ENCODE measurements around the gene SLC26A6. TPM values are rescaled to one million over a fixed set of nuclear protein-coding genes. Genes with fewer than 3 reads are reported as not detected.

Gene SLC26A6
- total RNA-seq, 1 experiment from 2014 or later: 58.9 TPM

DNA sequence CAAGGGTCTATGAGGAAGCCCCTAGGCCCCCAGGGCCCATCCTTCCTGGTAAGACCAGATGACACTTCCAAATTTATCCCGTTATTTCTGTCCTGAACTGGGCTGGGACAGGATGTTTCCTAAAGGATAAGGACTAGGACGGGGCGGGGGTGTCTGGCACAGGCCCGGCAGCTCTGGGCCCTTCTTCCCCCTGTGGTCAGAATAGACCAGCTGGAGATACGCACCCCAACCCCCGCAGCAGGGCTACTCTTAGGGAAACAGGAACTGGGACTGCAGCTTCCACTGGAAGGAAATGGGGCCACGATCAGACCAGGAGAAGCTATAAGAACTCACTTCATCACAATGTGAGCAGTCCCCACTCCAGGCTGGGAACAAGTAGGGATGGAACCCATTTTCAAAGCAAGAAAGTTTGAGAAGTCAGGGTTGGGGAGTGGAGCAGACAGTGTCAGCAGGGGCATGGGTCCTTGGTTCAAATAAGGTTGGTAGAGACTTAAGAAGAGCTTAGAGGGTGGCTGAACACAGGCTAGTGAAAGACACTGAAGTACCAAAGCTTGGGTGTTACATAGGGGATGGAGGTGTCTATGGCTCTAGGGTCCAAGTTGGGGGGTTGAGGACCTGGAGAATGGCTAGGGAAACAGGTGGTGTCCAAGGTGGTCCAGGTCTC lies 49.4 kb upstream of the SLC26A6 start:
- Mint-ChIP-seq H3K9me3 (no peaks in the 10 kb centered on the region), H3K27ac (no peak overlapping the region; the same call in 1 of the 2 replicates), H3K4me3 (peak overlapping the region; percentile 89), H3K36me3 (peaks cover 52% of the 10 kb centered on the region), H3K27me3 (ENCODE audit: low read depth) (no peaks in the 10 kb centered on the region), H3K4me1 (peaks cover 16% of the 10 kb centered on the region)
- ChIA-PET CTCF (interaction anchor here (0.7 to 2.4 kb wide), 8 partner anchors 20 to 409 kb away, joined by 3 to 13 read pairs (median 4); partner anchors contain the start of genes IP6K2, QRICH1 and SLC26A6), POLR2A (interaction anchor here (0.9 to 1.3 kb wide), 3 partner anchors 11 to 32 kb away, joined by 3 to 8 read pairs (median 4); partner anchors contain the start of gene IP6K2)
- TF ChIP-seq SP1 (CRISPR knock-in tag; conservative IDR thresholded peaks at IDR 0.05) (no peak), IRF2 (CRISPR knock-in tag; IDR thresholded peaks at IDR 0.05; ENCODE audit: borderline replicate concordance, low read depth) (no peak), ZNF138 (CRISPR knock-in tag; conservative IDR thresholded peaks at IDR 0.05) (no peak), JAZF1 (CRISPR knock-in tag; IDR thresholded peaks at IDR 0.05) (no peak), RELA (CRISPR knock-in tag; IDR thresholded peaks at IDR 0.05; ENCODE audit: borderline replicate concordance) (no peak)
- TF ChIP-seq, protein P1, sequence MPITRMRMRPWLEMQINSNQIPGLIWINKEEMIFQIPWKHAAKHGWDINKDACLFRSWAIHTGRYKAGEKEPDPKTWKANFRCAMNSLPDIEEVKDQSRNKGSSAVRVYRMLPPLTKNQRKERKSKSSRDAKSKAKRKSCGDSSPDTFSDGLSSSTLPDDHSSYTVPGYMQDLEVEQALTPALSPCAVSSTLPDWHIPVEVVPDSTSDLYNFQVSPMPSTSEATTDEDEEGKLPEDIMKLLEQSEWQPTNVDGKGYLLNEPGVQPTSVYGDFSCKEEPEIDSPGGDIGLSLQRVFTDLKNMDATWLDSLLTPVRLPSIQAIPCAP (CRISPR knock-in tag; IDR thresholded peaks at IDR 0.05): no peak
- TF ChIP-seq, protein P2, sequence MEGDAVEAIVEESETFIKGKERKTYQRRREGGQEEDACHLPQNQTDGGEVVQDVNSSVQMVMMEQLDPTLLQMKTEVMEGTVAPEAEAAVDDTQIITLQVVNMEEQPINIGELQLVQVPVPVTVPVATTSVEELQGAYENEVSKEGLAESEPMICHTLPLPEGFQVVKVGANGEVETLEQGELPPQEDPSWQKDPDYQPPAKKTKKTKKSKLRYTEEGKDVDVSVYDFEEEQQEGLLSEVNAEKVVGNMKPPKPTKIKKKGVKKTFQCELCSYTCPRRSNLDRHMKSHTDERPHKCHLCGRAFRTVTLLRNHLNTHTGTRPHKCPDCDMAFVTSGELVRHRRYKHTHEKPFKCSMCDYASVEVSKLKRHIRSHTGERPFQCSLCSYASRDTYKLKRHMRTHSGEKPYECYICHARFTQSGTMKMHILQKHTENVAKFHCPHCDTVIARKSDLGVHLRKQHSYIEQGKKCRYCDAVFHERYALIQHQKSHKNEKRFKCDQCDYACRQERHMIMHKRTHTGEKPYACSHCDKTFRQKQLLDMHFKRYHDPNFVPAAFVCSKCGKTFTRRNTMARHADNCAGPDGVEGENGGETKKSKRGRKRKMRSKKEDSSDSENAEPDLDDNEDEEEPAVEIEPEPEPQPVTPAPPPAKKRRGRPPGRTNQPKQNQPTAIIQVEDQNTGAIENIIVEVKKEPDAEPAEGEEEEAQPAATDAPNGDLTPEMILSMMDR (IDR thresholded peaks at IDR 0.05): no peak
- no peak for DNase-seq (ENCODE audit: low spot score)
- no peak for ATAC-seq

DNA sequence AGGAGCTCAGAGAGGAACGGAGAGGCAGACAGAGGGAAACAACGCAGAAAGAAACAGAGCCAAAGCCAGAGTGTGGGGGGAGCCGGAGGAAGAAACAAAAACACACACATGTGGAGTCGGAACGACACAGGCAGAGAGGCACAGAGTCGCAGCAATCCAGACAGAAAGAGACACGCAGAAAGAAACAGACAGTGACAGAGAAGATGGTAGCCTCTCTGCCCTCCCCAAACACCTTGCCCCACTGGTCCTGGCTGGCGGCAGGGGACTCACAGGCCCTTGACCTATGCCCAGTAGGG lies 48.7 kb upstream of the SLC26A6 start:
- Mint-ChIP-seq H3K9me3 (no peaks in the 10 kb centered on the region), H3K4me3 (peak overlapping the region; percentile 89), H3K4me1 (peaks cover 16% of the 10 kb centered on the region), H3K27ac (peak overlapping the region; percentile 72), H3K27me3 (ENCODE audit: low read depth) (no peaks in the 10 kb centered on the region), H3K36me3 (peaks cover 51% of the 10 kb centered on the region)
- TF ChIP-seq GABPB1 (CRISPR knock-in tag; IDR thresholded peaks at IDR 0.05) (no peak), TCF7 (CRISPR knock-in tag; IDR thresholded peaks at IDR 0.05; ENCODE audit: low read depth) (no peak), NR2C2 (CRISPR knock-in tag; IDR thresholded peaks at IDR 0.05) (no peak), ZBTB21 (CRISPR knock-in tag; IDR thresholded peaks at IDR 0.05; ENCODE audit: borderline replicate concordance) (no peak), ZNF317 (CRISPR knock-in tag; IDR thresholded peaks at IDR 0.05; ENCODE audit: borderline replicate concordance, low read depth) (no peak), TEAD1 (CRISPR knock-in tag; IDR thresholded peaks at IDR 0.05) (no peak), ZNF423 (CRISPR knock-in tag; IDR thresholded peaks at IDR 0.05) (no peak), FOXK1 (CRISPR knock-in tag; IDR thresholded peaks at IDR 0.05) (no peak)
- TF ChIP-seq, protein P3, sequence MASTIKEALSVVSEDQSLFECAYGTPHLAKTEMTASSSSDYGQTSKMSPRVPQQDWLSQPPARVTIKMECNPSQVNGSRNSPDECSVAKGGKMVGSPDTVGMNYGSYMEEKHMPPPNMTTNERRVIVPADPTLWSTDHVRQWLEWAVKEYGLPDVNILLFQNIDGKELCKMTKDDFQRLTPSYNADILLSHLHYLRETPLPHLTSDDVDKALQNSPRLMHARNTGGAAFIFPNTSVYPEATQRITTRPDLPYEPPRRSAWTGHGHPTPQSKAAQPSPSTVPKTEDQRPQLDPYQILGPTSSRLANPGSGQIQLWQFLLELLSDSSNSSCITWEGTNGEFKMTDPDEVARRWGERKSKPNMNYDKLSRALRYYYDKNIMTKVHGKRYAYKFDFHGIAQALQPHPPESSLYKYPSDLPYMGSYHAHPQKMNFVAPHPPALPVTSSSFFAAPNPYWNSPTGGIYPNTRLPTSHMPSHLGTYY (CRISPR knock-in tag; IDR thresholded peaks at IDR 0.05): no peak
- DNase-seq (ENCODE audit: low spot score): no peak
- POLR2A ChIA-PET: interaction anchor here (0.9 to 1.3 kb wide), 3 partner anchors 11 to 33 kb away, joined by 3 to 8 read pairs (median 4); partner anchors contain the start of gene IP6K2
- CTCF ChIA-PET: interaction anchor here (0.7 to 2.4 kb wide), 7 partner anchors 19 to 410 kb away, joined by 3 to 13 read pairs (median 4); partner anchors contain the start of genes QRICH1 and SLC26A6
- no peak for ATAC-seq

DNA sequence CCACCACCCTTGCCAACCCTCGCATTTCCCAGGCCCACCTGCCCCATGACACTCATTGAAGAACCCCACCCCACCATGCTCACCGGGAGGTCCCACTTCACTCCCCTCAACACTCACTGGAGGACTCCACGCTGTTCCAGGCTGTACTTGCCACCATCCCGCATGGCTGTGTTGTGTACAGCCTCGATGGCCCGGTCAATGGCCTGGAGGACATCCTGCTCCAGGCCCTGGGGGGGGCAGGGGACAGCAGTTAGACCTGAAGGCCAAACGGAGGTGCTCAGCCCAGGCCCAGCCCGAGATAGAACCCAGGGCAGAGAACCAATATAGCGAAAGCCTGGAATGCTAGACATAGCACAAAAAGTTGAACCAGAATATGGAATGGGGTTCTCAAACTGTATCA lies 47.5 kb upstream of the SLC26A6 start:
- no peak for ATAC-seq
- no peaks in the 10 kb centered on the region for H3K27me3 Mint-ChIP-seq (ENCODE audit: low read depth)
- DNase-seq (ENCODE audit: low spot score): no peak
- no peaks in the 10 kb centered on the region for H3K9me3 Mint-ChIP-seq
- ChIA-PET POLR2A (no interaction called here), CTCF (interaction anchor here (2.0 to 2.4 kb wide), 3 partner anchors 18 to 411 kb away, joined by 4 to 13 read pairs (median 12); partner anchors contain the start of genes QRICH1 and SLC26A6)
- no peak overlapping the region for H3K4me3 Mint-ChIP-seq
- H3K36me3 Mint-ChIP-seq: peaks cover 52% of the 10 kb centered on the region
- no peak overlapping the region for H3K27ac Mint-ChIP-seq
- peaks cover 16% of the 10 kb centered on the region for H3K4me1 Mint-ChIP-seq
- TF ChIP-seq, protein P4, sequence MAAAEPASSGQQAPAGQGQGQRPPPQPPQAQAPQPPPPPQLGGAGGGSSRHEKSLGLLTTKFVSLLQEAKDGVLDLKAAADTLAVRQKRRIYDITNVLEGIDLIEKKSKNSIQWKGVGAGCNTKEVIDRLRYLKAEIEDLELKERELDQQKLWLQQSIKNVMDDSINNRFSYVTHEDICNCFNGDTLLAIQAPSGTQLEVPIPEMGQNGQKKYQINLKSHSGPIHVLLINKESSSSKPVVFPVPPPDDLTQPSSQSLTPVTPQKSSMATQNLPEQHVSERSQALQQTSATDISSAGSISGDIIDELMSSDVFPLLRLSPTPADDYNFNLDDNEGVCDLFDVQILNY (CRISPR knock-in tag; IDR thresholded peaks at IDR 0.05): no peak
- no peak for TF ChIP-seq RORB (CRISPR knock-in tag; IDR thresholded peaks at IDR 0.05)
- TF ChIP-seq NR3C1 (CRISPR knock-in tag; conservative IDR thresholded peaks at IDR 0.05; ENCODE audit: low read depth): no peak
- TF ChIP-seq ZNF423 (CRISPR knock-in tag; IDR thresholded peaks at IDR 0.05): no peak
- TF ChIP-seq, protein P5, sequence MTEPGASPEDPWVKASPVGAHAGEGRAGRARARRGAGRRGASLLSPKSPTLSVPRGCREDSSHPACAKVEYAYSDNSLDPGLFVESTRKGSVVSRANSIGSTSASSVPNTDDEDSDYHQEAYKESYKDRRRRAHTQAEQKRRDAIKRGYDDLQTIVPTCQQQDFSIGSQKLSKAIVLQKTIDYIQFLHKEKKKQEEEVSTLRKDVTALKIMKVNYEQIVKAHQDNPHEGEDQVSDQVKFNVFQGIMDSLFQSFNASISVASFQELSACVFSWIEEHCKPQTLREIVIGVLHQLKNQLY (CRISPR knock-in tag; IDR thresholded peaks at IDR 0.05): no peak
- TF ChIP-seq, protein P6, sequence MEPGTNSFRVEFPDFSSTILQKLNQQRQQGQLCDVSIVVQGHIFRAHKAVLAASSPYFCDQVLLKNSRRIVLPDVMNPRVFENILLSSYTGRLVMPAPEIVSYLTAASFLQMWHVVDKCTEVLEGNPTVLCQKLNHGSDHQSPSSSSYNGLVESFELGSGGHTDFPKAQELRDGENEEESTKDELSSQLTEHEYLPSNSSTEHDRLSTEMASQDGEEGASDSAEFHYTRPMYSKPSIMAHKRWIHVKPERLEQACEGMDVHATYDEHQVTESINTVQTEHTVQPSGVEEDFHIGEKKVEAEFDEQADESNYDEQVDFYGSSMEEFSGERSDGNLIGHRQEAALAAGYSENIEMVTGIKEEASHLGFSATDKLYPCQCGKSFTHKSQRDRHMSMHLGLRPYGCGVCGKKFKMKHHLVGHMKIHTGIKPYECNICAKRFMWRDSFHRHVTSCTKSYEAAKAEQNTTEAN (CRISPR knock-in tag; IDR thresholded peaks at IDR 0.05): no peak
- TF ChIP-seq GTF2I (CRISPR knock-in tag; conservative IDR thresholded peaks at IDR 0.05): no peak
- TF ChIP-seq, protein P2 (IDR thresholded peaks at IDR 0.05): no peak
- TF ChIP-seq ZNF263 (CRISPR knock-in tag; IDR thresholded peaks at IDR 0.05; ENCODE audit: low read depth): no peak
- no peak for TF ChIP-seq SOX15 (CRISPR knock-in tag; IDR thresholded peaks at IDR 0.05)

All from WTC11 (cell line).